ENCODE results near the gene CD84.

GRCh38 chr1:160547422-160547821 is 31.9 kb downstream of the CD84 start:
- no peak for TF ChIP-seq REST (IDR thresholded peaks at IDR 0.05; ENCODE audit: insufficient replicate concordance, low read depth)
- no peak for TF ChIP-seq CTCF (IDR thresholded peaks at IDR 0.05; ENCODE audit: insufficient read depth, low read length)
- TF ChIP-seq POLR2AphosphoS5 (IDR thresholded peaks at IDR 0.05; ENCODE audit: low read depth): no peak
- no peak for TF ChIP-seq GABPA (IDR thresholded peaks at IDR 0.05; ENCODE audit: low read depth)
- TF ChIP-seq SPI1 (IDR thresholded peaks at IDR 0.05; ENCODE audit: borderline replicate concordance, low read depth): no peak
